ENCODE results near the gene PTOV1.

DNA sequence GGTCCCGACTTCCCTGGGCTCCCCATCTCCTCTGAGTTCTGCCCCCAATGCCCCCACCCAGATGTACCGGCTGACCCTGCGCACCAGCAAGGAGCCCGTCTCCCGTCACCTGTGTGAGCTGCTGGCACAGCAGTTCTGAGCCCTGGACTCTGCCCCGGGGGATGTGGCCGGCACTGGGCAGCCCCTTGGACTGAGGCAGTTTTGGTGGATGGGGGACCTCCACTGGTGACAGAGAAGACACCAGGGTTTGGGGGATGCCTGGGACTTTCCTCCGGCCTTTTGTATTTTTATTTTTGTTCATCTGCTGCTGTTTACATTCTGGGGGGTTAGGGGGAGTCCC, 44.4 kb upstream of the PTOV1 start:
- TF ChIP-seq, protein P1, sequence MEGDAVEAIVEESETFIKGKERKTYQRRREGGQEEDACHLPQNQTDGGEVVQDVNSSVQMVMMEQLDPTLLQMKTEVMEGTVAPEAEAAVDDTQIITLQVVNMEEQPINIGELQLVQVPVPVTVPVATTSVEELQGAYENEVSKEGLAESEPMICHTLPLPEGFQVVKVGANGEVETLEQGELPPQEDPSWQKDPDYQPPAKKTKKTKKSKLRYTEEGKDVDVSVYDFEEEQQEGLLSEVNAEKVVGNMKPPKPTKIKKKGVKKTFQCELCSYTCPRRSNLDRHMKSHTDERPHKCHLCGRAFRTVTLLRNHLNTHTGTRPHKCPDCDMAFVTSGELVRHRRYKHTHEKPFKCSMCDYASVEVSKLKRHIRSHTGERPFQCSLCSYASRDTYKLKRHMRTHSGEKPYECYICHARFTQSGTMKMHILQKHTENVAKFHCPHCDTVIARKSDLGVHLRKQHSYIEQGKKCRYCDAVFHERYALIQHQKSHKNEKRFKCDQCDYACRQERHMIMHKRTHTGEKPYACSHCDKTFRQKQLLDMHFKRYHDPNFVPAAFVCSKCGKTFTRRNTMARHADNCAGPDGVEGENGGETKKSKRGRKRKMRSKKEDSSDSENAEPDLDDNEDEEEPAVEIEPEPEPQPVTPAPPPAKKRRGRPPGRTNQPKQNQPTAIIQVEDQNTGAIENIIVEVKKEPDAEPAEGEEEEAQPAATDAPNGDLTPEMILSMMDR (IDR thresholded peaks at IDR 0.05) = no peak
- TF ChIP-seq, protein P2, sequence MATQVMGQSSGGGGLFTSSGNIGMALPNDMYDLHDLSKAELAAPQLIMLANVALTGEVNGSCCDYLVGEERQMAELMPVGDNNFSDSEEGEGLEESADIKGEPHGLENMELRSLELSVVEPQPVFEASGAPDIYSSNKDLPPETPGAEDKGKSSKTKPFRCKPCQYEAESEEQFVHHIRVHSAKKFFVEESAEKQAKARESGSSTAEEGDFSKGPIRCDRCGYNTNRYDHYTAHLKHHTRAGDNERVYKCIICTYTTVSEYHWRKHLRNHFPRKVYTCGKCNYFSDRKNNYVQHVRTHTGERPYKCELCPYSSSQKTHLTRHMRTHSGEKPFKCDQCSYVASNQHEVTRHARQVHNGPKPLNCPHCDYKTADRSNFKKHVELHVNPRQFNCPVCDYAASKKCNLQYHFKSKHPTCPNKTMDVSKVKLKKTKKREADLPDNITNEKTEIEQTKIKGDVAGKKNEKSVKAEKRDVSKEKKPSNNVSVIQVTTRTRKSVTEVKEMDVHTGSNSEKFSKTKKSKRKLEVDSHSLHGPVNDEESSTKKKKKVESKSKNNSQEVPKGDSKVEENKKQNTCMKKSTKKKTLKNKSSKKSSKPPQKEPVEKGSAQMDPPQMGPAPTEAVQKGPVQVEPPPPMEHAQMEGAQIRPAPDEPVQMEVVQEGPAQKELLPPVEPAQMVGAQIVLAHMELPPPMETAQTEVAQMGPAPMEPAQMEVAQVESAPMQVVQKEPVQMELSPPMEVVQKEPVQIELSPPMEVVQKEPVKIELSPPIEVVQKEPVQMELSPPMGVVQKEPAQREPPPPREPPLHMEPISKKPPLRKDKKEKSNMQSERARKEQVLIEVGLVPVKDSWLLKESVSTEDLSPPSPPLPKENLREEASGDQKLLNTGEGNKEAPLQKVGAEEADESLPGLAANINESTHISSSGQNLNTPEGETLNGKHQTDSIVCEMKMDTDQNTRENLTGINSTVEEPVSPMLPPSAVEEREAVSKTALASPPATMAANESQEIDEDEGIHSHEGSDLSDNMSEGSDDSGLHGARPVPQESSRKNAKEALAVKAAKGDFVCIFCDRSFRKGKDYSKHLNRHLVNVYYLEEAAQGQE (IDR thresholded peaks at IDR 0.05; ENCODE audit: insufficient read depth in 1 of 2, low read depth in 2 of 2, low read length in 1 of 2) = no peak
